ENCODE results near the gene GRK5.

GRK5 gene

DNA sequence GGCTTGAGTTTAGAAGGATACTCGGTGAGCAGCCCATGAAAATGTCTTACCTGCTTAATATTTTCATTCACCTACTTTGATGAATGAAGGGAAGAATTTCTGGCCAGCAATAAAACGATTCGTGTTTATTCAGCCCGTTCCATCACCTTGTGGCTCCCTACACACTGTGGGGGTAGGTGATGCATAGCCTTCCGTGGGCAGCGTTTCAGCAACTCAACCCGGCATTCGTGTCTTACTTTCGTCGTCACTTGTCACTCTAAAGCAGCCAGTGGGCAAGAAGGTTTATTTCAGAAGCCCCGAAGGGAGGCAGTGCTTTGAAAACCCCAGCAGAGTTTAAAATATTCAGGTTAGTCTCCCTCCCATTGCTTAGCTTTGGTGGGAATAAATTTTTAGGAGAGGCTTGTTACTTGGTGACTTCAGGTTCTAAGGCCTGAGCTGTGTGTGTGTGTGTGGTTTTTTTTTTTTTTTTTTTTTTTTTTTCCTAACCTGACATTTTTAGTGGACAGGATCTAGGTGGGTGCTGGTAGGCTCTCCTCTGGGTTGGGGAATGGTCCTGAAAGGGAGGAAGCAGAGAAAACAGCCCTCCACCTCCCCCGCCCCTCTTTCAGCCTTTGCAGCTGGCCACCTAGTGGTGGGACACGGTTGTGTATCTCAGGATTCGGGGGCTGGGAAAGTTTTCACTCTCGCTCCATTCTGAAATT, 1.8 kb downstream of the GRK5 start:
- peak; percentile 69 for DNase-seq (ENCODE audit: low read depth)
- TF ChIP-seq MYC (IDR thresholded peaks at IDR 0.05; ENCODE audit: low read depth, low read length), result peak; percentile 28; the same call in 1 of the 2 replicates
- TF ChIP-seq, protein P1, sequence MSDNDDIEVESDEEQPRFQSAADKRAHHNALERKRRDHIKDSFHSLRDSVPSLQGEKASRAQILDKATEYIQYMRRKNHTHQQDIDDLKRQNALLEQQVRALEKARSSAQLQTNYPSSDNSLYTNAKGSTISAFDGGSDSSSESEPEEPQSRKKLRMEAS (IDR thresholded peaks at IDR 0.05; ENCODE audit: low read depth, low read length), result no peak
- TF ChIP-seq POLR2A (IDR thresholded peaks at IDR 0.05; ENCODE audit: extremely low read depth, insufficient read length), result no peak
- TF ChIP-seq, protein P2, sequence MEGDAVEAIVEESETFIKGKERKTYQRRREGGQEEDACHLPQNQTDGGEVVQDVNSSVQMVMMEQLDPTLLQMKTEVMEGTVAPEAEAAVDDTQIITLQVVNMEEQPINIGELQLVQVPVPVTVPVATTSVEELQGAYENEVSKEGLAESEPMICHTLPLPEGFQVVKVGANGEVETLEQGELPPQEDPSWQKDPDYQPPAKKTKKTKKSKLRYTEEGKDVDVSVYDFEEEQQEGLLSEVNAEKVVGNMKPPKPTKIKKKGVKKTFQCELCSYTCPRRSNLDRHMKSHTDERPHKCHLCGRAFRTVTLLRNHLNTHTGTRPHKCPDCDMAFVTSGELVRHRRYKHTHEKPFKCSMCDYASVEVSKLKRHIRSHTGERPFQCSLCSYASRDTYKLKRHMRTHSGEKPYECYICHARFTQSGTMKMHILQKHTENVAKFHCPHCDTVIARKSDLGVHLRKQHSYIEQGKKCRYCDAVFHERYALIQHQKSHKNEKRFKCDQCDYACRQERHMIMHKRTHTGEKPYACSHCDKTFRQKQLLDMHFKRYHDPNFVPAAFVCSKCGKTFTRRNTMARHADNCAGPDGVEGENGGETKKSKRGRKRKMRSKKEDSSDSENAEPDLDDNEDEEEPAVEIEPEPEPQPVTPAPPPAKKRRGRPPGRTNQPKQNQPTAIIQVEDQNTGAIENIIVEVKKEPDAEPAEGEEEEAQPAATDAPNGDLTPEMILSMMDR (IDR thresholded peaks at IDR 0.05; ENCODE audit: low read depth, low read length), result peak; percentile 92

DNA sequence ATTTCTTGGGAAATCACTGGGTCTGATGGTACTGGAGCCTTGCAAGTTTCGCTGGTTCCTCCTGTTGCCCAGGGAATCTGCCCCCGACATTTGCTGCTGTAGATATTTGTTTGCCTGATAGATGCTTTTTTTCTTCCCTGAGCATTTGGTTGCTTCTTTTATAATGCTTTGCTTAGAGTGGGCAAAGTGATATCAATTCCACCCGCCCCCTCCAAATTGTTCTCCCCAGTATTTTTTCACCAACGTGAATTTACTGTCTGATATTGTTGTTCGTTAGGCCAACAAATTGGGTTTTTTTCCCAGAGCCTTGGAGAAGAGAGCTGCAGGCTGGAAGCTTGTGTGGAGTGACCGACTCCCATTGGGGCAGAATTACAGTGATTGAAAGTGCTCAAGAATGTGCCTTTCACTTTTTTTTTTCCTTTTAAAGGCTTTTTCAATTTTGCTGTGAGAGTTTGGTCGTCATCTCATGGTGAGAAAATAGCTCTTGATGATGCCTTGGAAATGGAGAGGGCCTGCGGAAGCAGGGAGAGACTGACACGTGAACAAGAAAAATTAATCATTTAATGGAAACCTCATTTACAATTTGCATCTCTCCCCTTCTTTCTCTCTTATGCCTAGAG, 2.5 kb downstream of the GRK5 start:
- H3K4me3 ChIP-seq (ENCODE audit: low read depth, low read length), result no peak overlapping the region
- TF ChIP-seq, protein P1 (IDR thresholded peaks at IDR 0.05; ENCODE audit: low read depth, low read length), result no peak
- TF ChIP-seq POLR2A (IDR thresholded peaks at IDR 0.05; ENCODE audit: extremely low read depth, insufficient read length), result no peak
- TF ChIP-seq MYC (IDR thresholded peaks at IDR 0.05; ENCODE audit: low read depth, low read length), result no peak
- TF ChIP-seq, protein P2 (IDR thresholded peaks at IDR 0.05; ENCODE audit: low read depth, low read length), result no peak

More for the DNA sequence above, 1.8 kb downstream of the GRK5 start:
- H3K4me3 ChIP-seq (ENCODE audit: low read depth, low read length), result peak overlapping the region; percentile 65

DNA sequence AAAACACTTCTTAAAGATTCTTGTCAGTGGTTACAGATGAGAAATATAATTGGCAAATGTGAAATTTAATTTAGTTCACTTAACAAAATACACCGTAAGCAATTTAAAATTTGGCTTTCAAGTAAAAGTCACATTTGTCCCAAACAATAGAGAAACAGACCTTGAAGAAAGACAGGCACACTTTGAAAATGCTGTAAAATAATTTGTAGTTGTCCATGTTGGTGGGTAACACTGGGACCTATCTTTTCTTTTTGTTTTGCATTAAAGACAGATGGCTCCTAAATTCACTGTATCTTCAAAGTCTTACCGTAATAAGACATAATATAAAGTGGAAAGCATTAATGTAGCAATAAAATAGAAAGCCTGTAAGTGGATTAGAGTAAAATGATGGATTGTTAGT, 3.3 kb downstream of the GRK5 start:
- H3K4me3 ChIP-seq (ENCODE audit: low read depth, low read length), result no peak overlapping the region
- TF ChIP-seq MYC (IDR thresholded peaks at IDR 0.05; ENCODE audit: low read depth, low read length) (no peak), POLR2A (IDR thresholded peaks at IDR 0.05; ENCODE audit: extremely low read depth, insufficient read length) (no peak)
- TF ChIP-seq, protein P2 (IDR thresholded peaks at IDR 0.05; ENCODE audit: low read depth, low read length), result no peak
- TF ChIP-seq, protein P1 (IDR thresholded peaks at IDR 0.05; ENCODE audit: low read depth, low read length), result no peak
- no peak for DNase-seq (ENCODE audit: low read depth)

More for the DNA sequence above, 2.5 kb downstream of the GRK5 start:
- DNase-seq (ENCODE audit: low read depth), result no peak

DNA sequence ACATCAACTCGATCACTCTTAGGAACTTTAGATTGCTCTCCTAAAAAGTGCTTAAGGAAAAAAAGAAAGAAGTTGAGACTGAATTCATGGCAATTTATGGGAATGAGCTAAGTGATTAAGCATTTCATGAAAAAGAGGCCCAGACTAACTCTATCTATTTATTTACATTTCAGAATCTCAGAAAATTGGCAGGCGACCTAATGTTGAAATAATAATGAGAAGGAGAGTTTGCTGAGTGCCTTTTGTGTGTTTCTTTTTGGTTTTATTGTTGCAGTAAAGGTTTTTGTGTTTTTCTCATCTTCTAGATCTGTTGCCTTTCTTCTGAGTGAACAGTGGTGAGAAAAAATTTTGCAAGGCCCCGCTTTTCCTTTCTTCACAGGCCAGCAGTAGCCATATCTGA, 3.8 kb downstream of the GRK5 start:
- DNase-seq (ENCODE audit: low read depth), result no peak
- H3K4me3 ChIP-seq (ENCODE audit: low read depth, low read length), result no peak overlapping the region
- TF ChIP-seq, protein P1 (IDR thresholded peaks at IDR 0.05; ENCODE audit: low read depth, low read length), result no peak

DNA sequence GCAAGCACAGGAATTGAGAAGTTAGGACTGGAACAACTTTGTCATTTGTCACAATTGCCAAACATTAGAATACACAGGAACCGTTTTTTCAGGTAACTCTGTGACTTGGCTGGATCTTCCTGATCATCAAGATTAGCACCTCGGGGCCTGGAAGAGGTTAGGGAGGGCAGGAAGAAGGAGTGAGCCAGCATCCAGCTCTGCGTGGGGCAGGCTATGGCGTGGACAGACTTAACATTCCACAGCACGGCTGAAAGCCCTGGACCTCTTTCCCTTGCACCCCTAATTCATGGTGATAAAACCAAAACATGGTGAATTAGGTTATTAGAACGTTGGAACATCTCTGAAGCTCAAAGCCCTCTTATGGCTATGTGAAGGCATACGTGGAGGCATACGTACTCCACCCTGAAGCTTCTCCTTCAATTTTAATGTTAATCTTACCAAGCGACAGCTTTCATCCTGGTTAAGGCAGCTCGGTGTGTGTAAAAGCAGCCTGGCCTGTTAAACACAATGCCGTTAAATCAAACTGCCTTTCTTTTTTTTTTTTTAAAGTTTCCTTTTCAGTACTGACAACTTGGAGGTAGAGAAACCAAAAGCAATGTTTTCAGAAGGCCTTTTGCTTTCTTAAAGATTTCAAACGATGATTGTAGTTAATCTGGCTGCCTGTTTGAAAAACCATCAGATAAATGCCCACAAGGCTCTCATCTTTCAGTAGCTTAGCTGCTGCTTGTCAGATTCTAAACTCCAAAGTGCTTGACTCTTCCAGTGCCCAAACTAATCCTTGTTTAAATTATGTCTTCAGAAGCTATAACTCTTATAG, 4.5 kb downstream of the GRK5 start:
- TF ChIP-seq, protein P1 (IDR thresholded peaks at IDR 0.05; ENCODE audit: low read depth, low read length), result no peak
- TF ChIP-seq, protein P2 (IDR thresholded peaks at IDR 0.05; ENCODE audit: low read depth, low read length), result no peak
- no peak for TF ChIP-seq POLR2A (IDR thresholded peaks at IDR 0.05; ENCODE audit: extremely low read depth, insufficient read length)
- no peak for TF ChIP-seq MYC (IDR thresholded peaks at IDR 0.05; ENCODE audit: low read depth, low read length)
- H3K4me3 ChIP-seq (ENCODE audit: low read depth, low read length), result no peak overlapping the region
- DNase-seq (ENCODE audit: low read depth), result no peak
